ENCODE data around the gene RPAP3. TPM values are rescaled to one million over a fixed set of nuclear protein-coding genes. Genes with fewer than 3 reads are reported as not detected.
A peak's percentile ranks its signal among the peaks of the same experiment; 100 is the strongest.

RPAP3 gene
- polyA plus RNA-seq, 3 donors, result 9.6 to 20.6 (median 19.0) TPM

- Histone ChIP-seq H3K36me3 (replicated peaks in 1 of 2; ENCODE audit: control insufficient read depth in 1 of 2, insufficient read depth in 2 of 2, low read length in 2 of 2) (peaks cover 0 to 8% of the 10 kb centered on the region in 2 donors), H4K20me1 (ENCODE audit: insufficient read depth, low read length) (peaks cover 10% of the 10 kb centered on the region), H3K9me3 (replicated peaks in 1 of 2; ENCODE audit: control insufficient read depth in 1 of 2, insufficient read depth in 1 of 2, low read length in 2 of 2) (no peaks in the 10 kb centered on the region), H3K4me3 (replicated peaks in 1 of 3; ENCODE audit: low read depth in 2 of 3, low read length in 3 of 3) (peak overlapping the region in 1 of 3 experiments; percentile 12), H3K4me1 (ENCODE audit: control insufficient read depth in 1 of 2, insufficient read depth in 2 of 2, low read length in 2 of 2) (peaks cover 43 to 47% of the 10 kb centered on the region in 2 donors), H3K27me3 (ENCODE audit: control insufficient read depth in 2 of 2, insufficient read depth in 2 of 2, low read length in 2 of 2) (no peaks in the 10 kb centered on the region), H3K9ac (ENCODE audit: insufficient read depth, low read length, poor library complexity, severe bottlenecking) (no peak overlapping the region), H3K4me2 (replicated peaks; ENCODE audit: extremely low read depth, low read length, poor library complexity, severe bottlenecking) (no peak overlapping the region), H3K27ac (ENCODE audit: low read depth in 1 of 2, low read length in 2 of 2) (peak overlapping the region; percentile 4 to 68), H2AFZ (ENCODE audit: insufficient read depth, low read depth, low read length, poor library complexity, severe bottlenecking) (no peak overlapping the region), H3K79me2 (ENCODE audit: insufficient read depth, low read length) (peaks cover 9% of the 10 kb centered on the region)
- WGBS (ENCODE audit: insufficient coverage), result 47% methylated on average over 4 of the region's 5 CpGs
- H3K27me3 Mint-ChIP-seq (ENCODE audit: low read depth in 3 of 3), result peaks cover 2 to 7% (median 2%) of the 10 kb centered on the region in 3 donors
- H3K9me3 Mint-ChIP-seq, result peaks cover 0 to 4% (median 0%) of the 10 kb centered on the region in 7 donors
- peak; percentile 46 to 83 (median 54) for DNase-seq
- intact Hi-C loops (cut with micrococcal nuclease), result loop anchor here (2.0 to 10.0 kb wide), 5 partner anchors 64 to 240 kb away; no protein-coding TSS in a partner anchor
- peak overlapping the region in 1 of 2 donors; percentile 39 for H3K4me3 Mint-ChIP-seq
- peak overlapping the region; percentile 43 to 88 (median 81) for H3K27ac Mint-ChIP-seq
- peaks cover 9 to 19% of the 10 kb centered on the region in 2 donors for H3K36me3 Mint-ChIP-seq
- peaks cover 55% of the 10 kb centered on the region for H3K4me1 Mint-ChIP-seq
- TF ChIP-seq CTCF (IDR thresholded peaks at IDR 0.05), result no peak
Observed at GRCh38 chr12:47714826-47715386, 9.1 kb upstream of the RPAP3 start.

- H3K4me1 ChIP-seq (ENCODE audit: control insufficient read depth in 1 of 2, insufficient read depth in 2 of 2, low read length in 2 of 2), result peaks cover 60 to 63% of the 10 kb centered on the region in 2 donors
- peak overlapping the region in 1 of 7 donors; percentile 65 for H3K27ac Mint-ChIP-seq
- intact Hi-C loops (cut with micrococcal nuclease), result loop anchor here (10.0 kb wide), 2 partner anchors 233 to 243 kb away; no protein-coding TSS in a partner anchor
Observed at GRCh38 chr12:47712171-47712570, 6.3 kb upstream of the RPAP3 start.

More at GRCh38 chr12:47712171-47712570, 6.3 kb upstream of the RPAP3 start:
- Histone ChIP-seq H3K27ac (ENCODE audit: low read depth in 1 of 2, low read length in 2 of 2) (no peak overlapping the region), H3K36me3 (replicated peaks in 1 of 2; ENCODE audit: control insufficient read depth in 1 of 2, insufficient read depth in 2 of 2, low read length in 2 of 2) (no peaks in the 10 kb centered on the region), H2AFZ (ENCODE audit: insufficient read depth, low read depth, low read length, poor library complexity, severe bottlenecking) (no peak overlapping the region), H3K79me2 (ENCODE audit: insufficient read depth, low read length) (peaks cover 32% of the 10 kb centered on the region), H3K9ac (ENCODE audit: insufficient read depth, low read length, poor library complexity, severe bottlenecking) (no peak overlapping the region), H4K20me1 (ENCODE audit: insufficient read depth, low read length) (peaks cover 10% of the 10 kb centered on the region), H3K4me2 (replicated peaks; ENCODE audit: extremely low read depth, low read length, poor library complexity, severe bottlenecking) (no peak overlapping the region), H3K27me3 (ENCODE audit: control insufficient read depth in 2 of 2, insufficient read depth in 2 of 2, low read length in 2 of 2) (no peaks in the 10 kb centered on the region), H3K9me3 (replicated peaks in 1 of 2; ENCODE audit: control insufficient read depth in 1 of 2, insufficient read depth in 1 of 2, low read length in 2 of 2) (no peaks in the 10 kb centered on the region), H3K4me3 (replicated peaks in 1 of 3; ENCODE audit: low read depth in 2 of 3, low read length in 3 of 3) (no peak overlapping the region)
- no peak overlapping the region for H3K4me3 Mint-ChIP-seq
- peaks cover 72% of the 10 kb centered on the region for H3K4me1 Mint-ChIP-seq
- no peak for TF ChIP-seq CTCF (IDR thresholded peaks at IDR 0.05)
- peaks cover 2 to 7% (median 2%) of the 10 kb centered on the region in 3 donors for H3K27me3 Mint-ChIP-seq (ENCODE audit: low read depth in 3 of 3)
- WGBS (ENCODE audit: insufficient coverage), result 92% methylated on average over 5 of the region's 6 CpGs
- no peak for DNase-seq
- no peaks in the 10 kb centered on the region for H3K9me3 Mint-ChIP-seq
- peaks cover 0 to 13% of the 10 kb centered on the region in 2 donors for H3K36me3 Mint-ChIP-seq
